GM12878 (cell line): ENCODE results near the gene MEI1. TPM values are rescaled to one million over a fixed set of nuclear protein-coding genes. Genes with fewer than 3 reads are reported as not detected.

ENCODE experiments used
- ASH2L ChIP-seq: fragments of 300-600, 200-600 bp; sonication (generic); IDR thresholded peaks from 2 replicates; pipeline ENCODE4 v1.6.1; 2017; ENCODE audit warnings: low read depth, mild to moderate bottlenecking, borderline replicate concordance
- BCLAF1 ChIP-seq: fragments of 450-650 bp; IDR thresholded peaks from 2 replicates; pipeline ENCODE4 v1.6.1; 2017; ENCODE audit warnings: antibody characterized with exemption, mild to moderate bottlenecking, moderate library complexity
- BRCA1 ChIP-seq: IDR thresholded peaks from 2 replicates; pipeline ENCODE4 v1.6.1; 2011; ENCODE audit warnings: low read depth, low read length, improper control_type of control experiment
- CBX3 ChIP-seq: fragments of 200-600 bp; sonication (generic); IDR thresholded peaks from 2 replicates; pipeline ENCODE4 v1.6.1; 2016; ENCODE audit warnings: low read depth, borderline replicate concordance
- CBX5 ChIP-seq: sonication (generic); IDR thresholded peaks from 2 replicates; pipeline ENCODE4 v1.6.1; 2016; ENCODE audit warnings: low read depth, moderate library complexity, mild to moderate bottlenecking, inconsistent platforms
- CREB1 ChIP-seq: IDR thresholded peaks from 2 replicates; pipeline ENCODE4 v1.6.1; 2012; ENCODE audit warnings: low read depth, mild to moderate bottlenecking, inconsistent platforms
- FOS ChIP-seq: IDR thresholded peaks from 3 replicates; pipeline ENCODE4 v1.6.1; 2011; ENCODE audit warnings: borderline replicate concordance; ENCODE audit not compliant: insufficient read length; ENCODE audit errors: extremely low read depth
- JUND ChIP-seq: IDR thresholded peaks from 2 replicates; pipeline ENCODE4 v1.6.1; 2012; ENCODE audit warnings: low read depth, mild to moderate bottlenecking, low read length, improper control_type of control experiment, moderate library complexity
- NRF1 ChIP-seq: conservative IDR thresholded peaks from 2 replicates; pipeline ENCODE4 v1.6.1; 2011; ENCODE audit warnings: mild to moderate bottlenecking, low read depth, low read length, improper control_type of control experiment
- RBBP5 ChIP-seq: fragments of 200-600 bp; sonication (generic); conservative IDR thresholded peaks from 2 replicates; pipeline ENCODE4 v1.6.1; 2016
- RFX5 ChIP-seq: IDR thresholded peaks from 2 replicates; pipeline ENCODE4 v1.6.1; 2011; ENCODE audit warnings: low read depth, low read length, improper control_type of control experiment
- SREBF1 ChIP-seq: IDR thresholded peaks from 2 replicates; pipeline ENCODE4 v1.6.1; 2012; ENCODE audit warnings: mild to moderate bottlenecking, low read length
- ZNF217 ChIP-seq: fragments of 450-650 bp; IDR thresholded peaks from 2 replicates; pipeline ENCODE4 v1.6.1; 2017; ENCODE audit warnings: antibody characterized with exemption, mild to moderate bottlenecking
- polyA plus RNA-seq, 11 experiments: library from polyadenylated mRNA; depleted of rRNA in 4 of 11; unstranded in 6 of 11; stranded (reverse) in 5 of 11; fragments of >200 nt; fragmentation: Nextera tagmentation in 4 of 11; fragmentation: Illumina TruSeq in 1 of 11; extraction: Ambion mirVana in 4 of 11; extraction: Trizol in 1 of 11; gene quantifications; 1 replicate in 1 of 11; 2 replicates in 10 of 11; pipeline versions ENCODE4 v1.2.1 to v1.2.3, GENCODE V29; 2011 to 2016; ENCODE audit warnings: inconsistent platforms in 2 of 11, missing spikeins in 2 of 11, low read depth in 1 of 11
- total RNA-seq, 4 experiments: library from RNA; depleted of rRNA in 3 of 4; stranded (reverse); fragments of >200 nt in 3 of 4; fragmentation: Illumina TruSeq in 1 of 4; extraction: Trizol in 1 of 4; gene quantifications; 2 replicates each; pipeline versions ENCODE4 v1.2.1 to v1.2.3, GENCODE V29; 2013 to 2021
- TF ChIP-seq, protein P1 (sequence below): fragments of 450-650 bp; IDR thresholded peaks from 2 replicates; pipeline ENCODE4 v1.6.1; 2016; ENCODE audit warnings: mild to moderate bottlenecking, moderate library complexity, borderline replicate concordance
- TF ChIP-seq, protein P2 (sequence below): fragments of 450-650 bp; formaldehyde crosslinking; IDR thresholded peaks from 2 replicates; pipeline ENCODE4 v1.4.0; 2020; ENCODE audit warnings: mild to moderate bottlenecking, moderate library complexity
- TF ChIP-seq, protein P3 (sequence below): fragments of 450-650 bp; formaldehyde crosslinking; IDR thresholded peaks from 2 replicates; pipeline ENCODE4 v1.4.0; 2022; ENCODE audit warnings: mild to moderate bottlenecking, moderate library complexity

MEI1 gene
- total and polyA plus RNA-seq, 10 of the 15 experiments (the other 5 are each of a cell fraction or from before 2014, with no cell fraction given): 27.9 to 48.9 (median 35.8) TPM

DNA sequence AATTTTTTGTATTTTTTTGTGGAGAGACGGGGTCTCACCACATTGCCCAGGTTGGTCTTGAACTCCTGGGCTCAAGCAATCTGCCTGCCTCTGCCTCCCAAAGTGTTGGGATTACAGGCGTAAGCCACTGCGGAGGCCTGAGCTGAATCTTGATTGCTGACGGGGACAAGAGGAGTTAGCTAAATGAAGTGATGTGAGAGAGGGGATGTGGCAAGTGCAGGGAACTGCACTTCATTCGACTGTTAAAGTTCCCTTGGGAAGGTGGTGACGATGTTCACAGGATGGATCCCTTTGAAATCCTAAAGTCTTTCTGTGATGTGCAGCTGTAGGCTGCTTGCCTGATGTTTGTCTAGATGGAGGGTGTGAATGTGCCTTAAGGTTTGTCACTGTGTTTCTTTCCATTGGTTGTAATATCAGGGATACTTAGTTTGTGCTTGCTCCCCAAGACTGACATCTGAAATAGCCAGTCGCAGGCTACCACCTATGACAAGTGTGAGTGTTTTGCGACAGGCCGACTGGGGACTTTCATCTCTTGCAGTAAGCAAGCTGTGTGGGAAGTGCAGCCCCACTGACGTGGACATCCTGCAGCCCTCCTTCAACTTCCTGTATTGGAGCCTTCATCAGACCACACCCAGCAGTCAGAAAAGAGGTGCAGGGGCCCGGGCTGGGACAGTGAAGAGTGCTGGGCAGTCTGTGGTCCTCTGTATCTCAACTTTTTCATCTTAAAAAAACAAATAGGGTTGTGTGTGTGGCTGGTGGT is 81.6 kb downstream of the MEI1 start (continued):
- TF ChIP-seq, protein P1, sequence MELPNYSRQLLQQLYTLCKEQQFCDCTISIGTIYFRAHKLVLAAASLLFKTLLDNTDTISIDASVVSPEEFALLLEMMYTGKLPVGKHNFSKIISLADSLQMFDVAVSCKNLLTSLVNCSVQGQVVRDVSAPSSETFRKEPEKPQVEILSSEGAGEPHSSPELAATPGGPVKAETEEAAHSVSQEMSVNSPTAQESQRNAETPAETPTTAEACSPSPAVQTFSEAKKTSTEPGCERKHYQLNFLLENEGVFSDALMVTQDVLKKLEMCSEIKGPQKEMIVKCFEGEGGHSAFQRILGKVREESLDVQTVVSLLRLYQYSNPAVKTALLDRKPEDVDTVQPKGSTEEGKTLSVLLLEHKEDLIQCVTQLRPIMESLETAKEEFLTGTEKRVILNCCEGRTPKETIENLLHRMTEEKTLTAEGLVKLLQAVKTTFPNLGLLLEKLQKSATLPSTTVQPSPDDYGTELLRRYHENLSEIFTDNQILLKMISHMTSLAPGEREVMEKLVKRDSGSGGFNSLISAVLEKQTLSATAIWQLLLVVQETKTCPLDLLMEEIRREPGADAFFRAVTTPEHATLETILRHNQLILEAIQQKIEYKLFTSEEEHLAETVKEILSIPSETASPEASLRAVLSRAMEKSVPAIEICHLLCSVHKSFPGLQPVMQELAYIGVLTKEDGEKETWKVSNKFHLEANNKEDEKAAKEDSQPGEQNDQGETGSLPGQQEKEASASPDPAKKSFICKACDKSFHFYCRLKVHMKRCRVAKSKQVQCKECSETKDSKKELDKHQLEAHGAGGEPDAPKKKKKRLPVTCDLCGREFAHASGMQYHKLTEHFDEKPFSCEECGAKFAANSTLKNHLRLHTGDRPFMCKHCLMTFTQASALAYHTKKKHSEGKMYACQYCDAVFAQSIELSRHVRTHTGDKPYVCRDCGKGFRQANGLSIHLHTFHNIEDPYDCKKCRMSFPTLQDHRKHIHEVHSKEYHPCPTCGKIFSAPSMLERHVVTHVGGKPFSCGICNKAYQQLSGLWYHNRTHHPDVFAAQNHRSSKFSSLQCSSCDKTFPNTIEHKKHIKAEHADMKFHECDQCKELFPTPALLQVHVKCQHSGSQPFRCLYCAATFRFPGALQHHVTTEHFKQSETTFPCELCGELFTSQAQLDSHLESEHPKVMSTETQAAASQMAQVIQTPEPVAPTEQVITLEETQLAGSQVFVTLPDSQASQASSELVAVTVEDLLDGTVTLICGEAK: peak; percentile 58; the same call in 1 of the 2 replicates
- TF ChIP-seq FOS (no peak), RFX5 (no peak), ASH2L (no peak), CREB1 (peak; percentile 92), CBX3 (no peak), BCLAF1 (no peak), ZNF217 (no peak), JUND (no peak), SREBF1 (no peak), RBBP5 (no peak), CBX5 (no peak), NRF1 (no peak), BRCA1 (no peak)
- TF ChIP-seq, protein P2, sequence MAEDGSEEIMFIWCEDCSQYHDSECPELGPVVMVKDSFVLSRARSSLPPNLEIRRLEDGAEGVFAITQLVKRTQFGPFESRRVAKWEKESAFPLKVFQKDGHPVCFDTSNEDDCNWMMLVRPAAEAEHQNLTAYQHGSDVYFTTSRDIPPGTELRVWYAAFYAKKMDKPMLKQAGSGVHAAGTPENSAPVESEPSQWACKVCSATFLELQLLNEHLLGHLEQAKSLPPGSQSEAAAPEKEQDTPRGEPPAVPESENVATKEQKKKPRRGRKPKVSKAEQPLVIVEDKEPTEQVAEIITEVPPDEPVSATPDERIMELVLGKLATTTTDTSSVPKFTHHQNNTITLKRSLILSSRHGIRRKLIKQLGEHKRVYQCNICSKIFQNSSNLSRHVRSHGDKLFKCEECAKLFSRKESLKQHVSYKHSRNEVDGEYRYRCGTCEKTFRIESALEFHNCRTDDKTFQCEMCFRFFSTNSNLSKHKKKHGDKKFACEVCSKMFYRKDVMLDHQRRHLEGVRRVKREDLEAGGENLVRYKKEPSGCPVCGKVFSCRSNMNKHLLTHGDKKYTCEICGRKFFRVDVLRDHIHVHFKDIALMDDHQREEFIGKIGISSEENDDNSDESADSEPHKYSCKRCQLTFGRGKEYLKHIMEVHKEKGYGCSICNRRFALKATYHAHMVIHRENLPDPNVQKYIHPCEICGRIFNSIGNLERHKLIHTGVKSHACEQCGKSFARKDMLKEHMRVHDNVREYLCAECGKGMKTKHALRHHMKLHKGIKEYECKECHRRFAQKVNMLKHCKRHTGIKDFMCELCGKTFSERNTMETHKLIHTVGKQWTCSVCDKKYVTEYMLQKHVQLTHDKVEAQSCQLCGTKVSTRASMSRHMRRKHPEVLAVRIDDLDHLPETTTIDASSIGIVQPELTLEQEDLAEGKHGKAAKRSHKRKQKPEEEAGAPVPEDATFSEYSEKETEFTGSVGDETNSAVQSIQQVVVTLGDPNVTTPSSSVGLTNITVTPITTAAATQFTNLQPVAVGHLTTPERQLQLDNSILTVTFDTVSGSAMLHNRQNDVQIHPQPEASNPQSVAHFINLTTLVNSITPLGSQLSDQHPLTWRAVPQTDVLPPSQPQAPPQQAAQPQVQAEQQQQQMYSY (CRISPR knock-in tag): no peak
- TF ChIP-seq, protein P3, sequence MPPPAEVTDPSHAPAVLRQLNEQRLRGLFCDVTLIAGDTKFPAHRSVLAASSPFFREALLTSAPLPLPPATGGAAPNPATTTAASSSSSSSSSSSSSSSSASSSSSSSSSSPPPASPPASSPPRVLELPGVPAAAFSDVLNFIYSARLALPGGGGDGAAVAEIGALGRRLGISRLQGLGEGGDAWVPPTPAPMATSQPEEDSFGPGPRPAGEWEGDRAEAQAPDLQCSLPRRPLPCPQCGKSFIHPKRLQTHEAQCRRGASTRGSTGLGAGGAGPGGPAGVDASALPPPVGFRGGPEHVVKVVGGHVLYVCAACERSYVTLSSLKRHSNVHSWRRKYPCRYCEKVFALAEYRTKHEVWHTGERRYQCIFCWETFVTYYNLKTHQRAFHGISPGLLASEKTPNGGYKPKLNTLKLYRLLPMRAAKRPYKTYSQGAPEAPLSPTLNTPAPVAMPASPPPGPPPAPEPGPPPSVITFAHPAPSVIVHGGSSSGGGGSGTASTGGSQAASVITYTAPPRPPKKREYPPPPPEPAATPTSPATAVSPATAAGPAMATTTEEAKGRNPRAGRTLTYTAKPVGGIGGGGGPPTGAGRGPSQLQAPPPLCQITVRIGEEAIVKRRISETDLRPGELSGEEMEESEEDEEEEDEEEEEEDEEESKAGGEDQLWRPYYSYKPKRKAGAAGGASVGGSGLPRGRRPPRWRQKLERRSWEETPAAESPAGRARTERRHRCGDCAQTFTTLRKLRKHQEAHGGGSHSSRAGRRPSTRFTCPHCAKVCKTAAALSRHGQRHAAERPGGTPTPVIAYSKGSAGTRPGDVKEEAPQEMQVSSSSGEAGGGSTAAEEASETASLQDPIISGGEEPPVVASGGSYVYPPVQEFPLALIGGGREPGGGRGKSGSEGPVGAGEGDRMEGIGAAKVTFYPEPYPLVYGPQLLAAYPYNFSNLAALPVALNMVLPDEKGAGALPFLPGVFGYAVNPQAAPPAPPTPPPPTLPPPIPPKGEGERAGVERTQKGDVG (CRISPR knock-in tag): no peak
